GM19438 (cell line): ENCODE results near the gene ARID5B.

ENCODE experiments used
- ATAC-seq: cut with Tn5 transposase; IDR thresholded peaks from one replicate; pipeline ENCODE4 v1.9.1; 2021; ENCODE audit warnings: low read depth; ENCODE audit not compliant: unreplicated experiment

ARID5B gene

GRCh38 chr10:62112300-62112699 lies 210.8 kb downstream of the ARID5B start:
- ATAC-seq, result no peak

GRCh38 chr10:62112963-62113362 lies 211.5 kb downstream of the ARID5B start:
- no peak for ATAC-seq

- no peak for ATAC-seq
Observed at GRCh38 chr10:62113680-62114079, 212.2 kb downstream of the ARID5B start.

GRCh38 chr10:62115321-62115720 lies 213.8 kb downstream of the ARID5B start:
- no peak for ATAC-seq

GRCh38 chr10:62115842-62116241 lies 214.3 kb downstream of the ARID5B start:
- no peak for ATAC-seq

GRCh38 chr10:62116896-62117295 lies 215.4 kb downstream of the ARID5B start:
- no peak for ATAC-seq

- ATAC-seq, result no peak
Observed at GRCh38 chr10:62121187-62121530, 219.7 kb downstream of the ARID5B start.

GRCh38 chr10:62127975-62128374 lies 226.5 kb downstream of the ARID5B start:
- ATAC-seq, result no peak

GRCh38 chr10:62130948-62131347 lies 229.4 kb downstream of the ARID5B start:
- no peak for ATAC-seq

- ATAC-seq, result no peak
Observed at GRCh38 chr10:62131724-62132123, 230.2 kb downstream of the ARID5B start.

GRCh38 chr10:62133618-62134017 lies 232.1 kb downstream of the ARID5B start:
- ATAC-seq, result peak; percentile 90

- no peak for ATAC-seq
Observed at GRCh38 chr10:62136931-62137330, 235.4 kb downstream of the ARID5B start.
